ENCODE data around the gene CCNJ.
"Not testable (repeated sequence)": the region's sequence is repeated elsewhere in the genome, so short reads cannot be mapped to it uniquely, and the experiment has no call there.

CCNJ gene

GRCh38 chr10:96043033-96043892, at the start of gene CCNJ:
TSS of gene CCNJ (plus strand) at chr10:96043583. CDS start at chr10:96044394, 811 bp downstream.
- DNase-seq (ENCODE audit: low spot score) = peak; percentile 90

GRCh38 chr10:95994376-95994775, 49.0 kb upstream of the CCNJ start:
- not testable (repeated sequence) for DNase-seq (ENCODE audit: low spot score)

GRCh38 chr10:95998255-95998784, 45.1 kb upstream of the CCNJ start:
- DNase-seq (ENCODE audit: low spot score) = no peak

- no peak for DNase-seq (ENCODE audit: low spot score)
Measured at GRCh38 chr10:96013956-96014355, 29.4 kb upstream of the CCNJ start.

GRCh38 chr10:96014473-96015102, 28.8 kb upstream of the CCNJ start:
- DNase-seq (ENCODE audit: low spot score) = no peak

GRCh38 chr10:96017191-96017687, 26.1 kb upstream of the CCNJ start:
- DNase-seq (ENCODE audit: low spot score) = no peak

- DNase-seq (ENCODE audit: low spot score) = no peak
Measured at GRCh38 chr10:96021332-96021731, 22.1 kb upstream of the CCNJ start.

- DNase-seq (ENCODE audit: low spot score) = no peak
Measured at GRCh38 chr10:96022739-96023138, 20.6 kb upstream of the CCNJ start.

GRCh38 chr10:96023168-96023567, 20.2 kb upstream of the CCNJ start:
- no peak for DNase-seq (ENCODE audit: low spot score)

- DNase-seq (ENCODE audit: low spot score) = no peak
Measured at GRCh38 chr10:96025566-96025965, 17.8 kb upstream of the CCNJ start.

GRCh38 chr10:96034625-96035024, 8.8 kb upstream of the CCNJ start:
- DNase-seq (ENCODE audit: low spot score) = no peak

- no peak for DNase-seq (ENCODE audit: low spot score)
Measured at GRCh38 chr10:96038476-96039387, 4.7 kb upstream of the CCNJ start.

GRCh38 chr10:96041146-96041545, 2.2 kb upstream of the CCNJ start:
- no peak for DNase-seq (ENCODE audit: low spot score)

GRCh38 chr10:96043893-96044715, 721 bp downstream of the CCNJ start:
- peak; percentile 78 for DNase-seq (ENCODE audit: low spot score)

- DNase-seq (ENCODE audit: low spot score) = no peak
Measured at GRCh38 chr10:96044736-96045135, 1.4 kb downstream of the CCNJ start.

- no peak for DNase-seq (ENCODE audit: low spot score)
Measured at GRCh38 chr10:96046546-96046945, 3.2 kb downstream of the CCNJ start.

- no peak for DNase-seq (ENCODE audit: low spot score)
Measured at GRCh38 chr10:96047004-96047649, 3.7 kb downstream of the CCNJ start.

- DNase-seq (ENCODE audit: low spot score) = not testable (repeated sequence)
Measured at GRCh38 chr10:96047925-96048324, 4.5 kb downstream of the CCNJ start.

- no peak for DNase-seq (ENCODE audit: low spot score)
Measured at GRCh38 chr10:96049340-96049739, 6.0 kb downstream of the CCNJ start.

GRCh38 chr10:96053985-96054384, 10.6 kb downstream of the CCNJ start:
- DNase-seq (ENCODE audit: low spot score) = no peak
